Muscle layer of colon (tissue), 2 donors: Measurements from ENCODE around the gene CAV2.

ENCODE experiments used
- H3K27ac ChIP-seq: one replicate; pipeline ENCODE4 v1.7.0; 2013; ENCODE audit warnings: low read depth, mild to moderate bottlenecking, low read length, moderate library complexity
- H3K27me3 ChIP-seq, 2 donors: one replicate each; pipeline ENCODE4 v1.7.0; 2013; ENCODE audit warnings: low read length in 2 of 2, mild to moderate bottlenecking in 2 of 2; ENCODE audit not compliant: insufficient read depth in 2 of 2, control insufficient read depth in 1 of 2
- H3K36me3 ChIP-seq: one replicate; pipeline ENCODE4 v1.7.0; 2013; ENCODE audit warnings: mild to moderate bottlenecking, low read length; ENCODE audit not compliant: insufficient read depth
- H3K4me1 ChIP-seq: one replicate; pipeline ENCODE4 v1.7.0; 2013; ENCODE audit warnings: mild to moderate bottlenecking, low read length; ENCODE audit not compliant: insufficient read depth
- H3K4me3 ChIP-seq, 2 donors: one replicate each; pipeline ENCODE4 v1.7.0; 2013; ENCODE audit warnings: low read length in 2 of 2, low read depth in 1 of 2, mild to moderate bottlenecking in 1 of 2, moderate library complexity in 1 of 2
- H3K9ac ChIP-seq: one replicate; pipeline ENCODE4 v1.7.0; 2013; ENCODE audit warnings: low read length
- H3K9me3 ChIP-seq: one replicate; pipeline ENCODE4 v1.7.0; 2013; ENCODE audit warnings: mild to moderate bottlenecking, low read length
- donor health status: abdominal sarcoma.
- donor health status: Adenocarcinoma of cecum.

Gene CAV2

DNA sequence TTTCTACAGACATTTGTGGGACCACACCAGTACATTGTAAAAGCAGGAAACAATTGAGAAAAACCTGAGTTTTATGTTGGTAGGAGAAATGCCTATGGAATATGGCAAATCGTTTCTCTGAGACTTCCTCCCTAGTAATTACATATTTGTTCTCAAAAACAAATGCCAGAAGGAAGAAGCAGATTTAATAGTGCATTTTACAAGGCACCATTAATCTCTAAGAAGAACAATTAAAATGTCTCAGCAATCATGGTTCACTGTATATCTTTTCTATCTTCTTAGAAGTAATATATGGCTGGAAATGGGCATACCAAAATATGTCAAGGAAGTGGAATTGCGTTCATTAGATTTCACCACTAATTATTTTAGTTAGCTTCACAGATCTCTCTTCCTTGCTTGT, 38.6 kb downstream of the CAV2 start:
- Histone ChIP-seq H3K4me3 (no peak overlapping the region), H3K27ac (peak overlapping the region; percentile 8), H3K9ac (no peak overlapping the region), H3K36me3 (peaks cover 30% of the 10 kb centered on the region), H3K4me1 (peaks cover 76% of the 10 kb centered on the region), H3K27me3 (no peaks in the 10 kb centered on the region), H3K9me3 (no peaks in the 10 kb centered on the region)

GRCh38 chr7:116539879-116540278, 40.3 kb downstream of the CAV2 start:
- Histone ChIP-seq H3K4me1 (peaks cover 88% of the 10 kb centered on the region), H3K9me3 (no peaks in the 10 kb centered on the region), H3K36me3 (peaks cover 39% of the 10 kb centered on the region), H3K4me3 (no peak overlapping the region), H3K9ac (no peak overlapping the region), H3K27me3 (no peaks in the 10 kb centered on the region), H3K27ac (peak overlapping the region; percentile 52)

GRCh38 chr7:116540743-116541142, 41.2 kb downstream of the CAV2 start:
- H3K27ac ChIP-seq, result no peak overlapping the region
- peaks cover 88% of the 10 kb centered on the region for H3K4me1 ChIP-seq
- H3K36me3 ChIP-seq, result peaks cover 34% of the 10 kb centered on the region
- no peaks in the 10 kb centered on the region for H3K27me3 ChIP-seq
- H3K4me3 ChIP-seq, result no peak overlapping the region
- H3K9me3 ChIP-seq, result no peaks in the 10 kb centered on the region
- no peak overlapping the region for H3K9ac ChIP-seq

DNA sequence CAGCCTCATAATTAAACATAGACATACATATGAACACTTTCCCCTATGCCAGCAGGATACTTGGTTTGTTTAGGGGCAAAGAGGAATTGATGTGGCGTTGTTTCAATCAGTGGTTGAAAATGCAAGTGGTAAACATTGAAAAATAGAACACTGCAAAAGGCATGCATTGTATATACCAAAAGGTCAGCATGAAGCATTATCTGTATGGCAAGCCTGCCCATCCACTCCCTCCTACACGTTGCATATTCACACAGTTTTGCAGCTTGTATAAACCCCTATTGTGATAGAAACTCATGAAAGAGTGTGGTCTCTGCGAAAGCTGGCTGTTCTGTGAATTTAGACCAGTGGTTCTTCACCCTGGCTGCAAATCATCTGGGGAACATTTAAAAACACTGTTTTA, 42.4 kb downstream of the CAV2 start:
- peaks cover 29% of the 10 kb centered on the region for H3K36me3 ChIP-seq
- H3K4me3 ChIP-seq, result no peak overlapping the region
- H3K4me1 ChIP-seq, result peaks cover 86% of the 10 kb centered on the region
- H3K27me3 ChIP-seq, result no peaks in the 10 kb centered on the region
- no peak overlapping the region for H3K27ac ChIP-seq
- no peak overlapping the region for H3K9ac ChIP-seq
- H3K9me3 ChIP-seq, result no peaks in the 10 kb centered on the region

DNA sequence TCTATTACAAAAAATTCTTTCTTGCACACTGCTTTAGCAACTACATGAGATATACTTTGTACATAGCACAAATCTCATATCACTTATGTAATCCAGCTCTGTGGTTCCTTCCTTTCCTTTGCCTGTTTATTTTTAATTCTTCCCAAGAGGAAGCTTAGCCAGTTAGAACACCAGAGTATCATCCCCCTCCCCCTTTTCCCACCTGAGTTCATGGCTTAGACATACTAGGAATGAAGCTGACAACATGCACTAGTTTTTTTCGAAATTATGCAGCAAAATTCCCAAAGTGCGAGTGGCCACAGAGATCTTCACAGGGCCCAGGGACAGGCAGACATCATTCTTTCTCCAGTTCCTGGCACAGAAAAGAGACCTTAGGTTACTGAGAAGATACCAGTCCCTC, 43.1 kb downstream of the CAV2 start:
- no peak overlapping the region for H3K9ac ChIP-seq
- H3K9me3 ChIP-seq, result no peaks in the 10 kb centered on the region
- peaks cover 86% of the 10 kb centered on the region for H3K4me1 ChIP-seq
- H3K4me3 ChIP-seq, result no peak overlapping the region
- no peak overlapping the region for H3K27ac ChIP-seq
- H3K36me3 ChIP-seq, result peaks cover 32% of the 10 kb centered on the region
- H3K27me3 ChIP-seq, result no peaks in the 10 kb centered on the region

GRCh38 chr7:116543664-116544063, 44.1 kb downstream of the CAV2 start:
- H3K27ac ChIP-seq, result no peak overlapping the region
- no peak overlapping the region for H3K9ac ChIP-seq
- no peaks in the 10 kb centered on the region for H3K9me3 ChIP-seq
- H3K4me1 ChIP-seq, result peaks cover 85% of the 10 kb centered on the region
- H3K4me3 ChIP-seq, result no peak overlapping the region
- peaks cover 39% of the 10 kb centered on the region for H3K36me3 ChIP-seq
- no peaks in the 10 kb centered on the region for H3K27me3 ChIP-seq

DNA sequence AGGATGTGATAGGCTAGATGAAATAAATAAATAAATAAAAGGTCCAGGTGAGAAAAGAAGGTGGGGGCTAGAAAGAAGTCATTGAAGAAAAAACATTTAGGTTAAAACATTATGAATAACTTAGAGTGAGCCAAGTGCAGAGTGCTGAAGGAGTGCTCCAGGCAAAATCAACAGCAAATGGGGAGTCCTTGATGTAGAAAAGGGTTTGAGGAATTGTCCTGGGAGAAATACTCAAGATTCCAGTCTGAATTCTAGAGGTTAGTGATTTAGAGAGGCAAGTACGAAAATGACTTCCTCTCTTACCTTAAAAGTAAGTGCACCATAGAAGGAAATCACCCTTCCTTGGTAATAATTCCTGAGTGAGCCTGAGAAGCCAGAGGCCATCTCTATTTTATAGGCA, 44.9 kb downstream of the CAV2 start:
- Histone ChIP-seq H3K9me3 (no peaks in the 10 kb centered on the region), H3K4me1 (peaks cover 80% of the 10 kb centered on the region)

DNA sequence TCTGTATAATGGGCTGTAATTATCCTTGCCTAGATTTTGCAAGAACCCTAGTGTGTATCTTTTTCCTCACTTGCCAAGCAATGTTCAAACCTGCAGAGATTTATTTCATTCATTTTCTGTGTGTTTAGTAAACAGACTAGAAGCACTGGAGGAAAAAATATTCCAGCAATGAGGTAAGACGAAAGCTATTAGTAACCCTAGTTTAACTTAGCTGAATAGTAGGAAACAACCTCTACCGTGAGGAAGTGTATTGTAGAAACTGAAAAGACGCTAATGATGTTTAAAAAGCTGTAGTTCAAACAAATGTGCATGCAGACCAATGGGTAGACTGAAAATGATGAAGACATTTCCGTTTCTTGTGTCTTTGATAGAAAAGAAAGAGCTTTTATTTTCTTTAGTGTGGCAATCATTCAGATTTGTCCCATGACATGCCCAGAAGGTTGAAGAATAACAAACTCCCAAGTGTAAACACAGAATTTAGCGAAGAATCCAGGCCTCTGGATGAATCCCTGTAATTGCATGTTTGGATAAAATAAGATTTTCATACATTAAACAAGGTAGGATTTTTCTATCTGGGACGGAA, 46.0 kb downstream of the CAV2 start:
- Histone ChIP-seq H3K36me3 (peaks cover 38% of the 10 kb centered on the region), H3K27ac (no peak overlapping the region)

More for the DNA sequence above, 44.9 kb downstream of the CAV2 start:
- H3K9ac ChIP-seq, result no peak overlapping the region
- no peaks in the 10 kb centered on the region for H3K27me3 ChIP-seq
- no peak overlapping the region for H3K4me3 ChIP-seq
- peak overlapping the region; percentile 46 for H3K27ac ChIP-seq
- peaks cover 38% of the 10 kb centered on the region for H3K36me3 ChIP-seq

GRCh38 chr7:116546054-116546453, 46.5 kb downstream of the CAV2 start:
- H3K9ac ChIP-seq, result no peak overlapping the region
- H3K36me3 ChIP-seq, result peaks cover 38% of the 10 kb centered on the region
- peaks cover 80% of the 10 kb centered on the region for H3K4me1 ChIP-seq
- no peaks in the 10 kb centered on the region for H3K9me3 ChIP-seq
- peak overlapping the region; percentile 64 for H3K27ac ChIP-seq
- no peaks in the 10 kb centered on the region for H3K27me3 ChIP-seq
- no peak overlapping the region for H3K4me3 ChIP-seq

More for the DNA sequence above, 46.0 kb downstream of the CAV2 start:
- H3K4me3 ChIP-seq, result no peak overlapping the region
- peaks cover 78% of the 10 kb centered on the region for H3K4me1 ChIP-seq
- H3K9me3 ChIP-seq, result no peaks in the 10 kb centered on the region
- no peaks in the 10 kb centered on the region for H3K27me3 ChIP-seq
- H3K9ac ChIP-seq, result no peak overlapping the region

- H3K4me3 ChIP-seq, result no peak overlapping the region
- no peaks in the 10 kb centered on the region for H3K9me3 ChIP-seq
- H3K9ac ChIP-seq, result no peak overlapping the region
- H3K27ac ChIP-seq, result no peak overlapping the region
- H3K4me1 ChIP-seq, result peaks cover 83% of the 10 kb centered on the region
- no peaks in the 10 kb centered on the region for H3K27me3 ChIP-seq
- peaks cover 42% of the 10 kb centered on the region for H3K36me3 ChIP-seq
Measured at GRCh38 chr7:116546916-116547315, 47.4 kb downstream of the CAV2 start.

GRCh38 chr7:116547347-116547746, 47.8 kb downstream of the CAV2 start:
- no peak overlapping the region for H3K27ac ChIP-seq
- no peaks in the 10 kb centered on the region for H3K27me3 ChIP-seq
- no peaks in the 10 kb centered on the region for H3K9me3 ChIP-seq
- H3K36me3 ChIP-seq, result peaks cover 46% of the 10 kb centered on the region
- H3K4me1 ChIP-seq, result peaks cover 83% of the 10 kb centered on the region
- no peak overlapping the region for H3K4me3 ChIP-seq
- H3K9ac ChIP-seq, result no peak overlapping the region

GRCh38 chr7:116548506-116548905, 49.0 kb downstream of the CAV2 start:
- Histone ChIP-seq H3K9me3 (no peaks in the 10 kb centered on the region), H3K27ac (no peak overlapping the region), H3K4me3 (no peak overlapping the region), H3K27me3 (no peaks in the 10 kb centered on the region), H3K36me3 (peaks cover 43% of the 10 kb centered on the region), H3K9ac (no peak overlapping the region), H3K4me1 (peaks cover 81% of the 10 kb centered on the region)
